DMS79 treated with DMSO at 0.1 percent for 48 hours (cell line): ENCODE data around the gene TMEM237.

Experiments
- DNase-seq: peaks from one replicate; lab custom pipeline; 2025; lab: John Stamatoyannopoulos, UW

TMEM237 gene

DNA sequence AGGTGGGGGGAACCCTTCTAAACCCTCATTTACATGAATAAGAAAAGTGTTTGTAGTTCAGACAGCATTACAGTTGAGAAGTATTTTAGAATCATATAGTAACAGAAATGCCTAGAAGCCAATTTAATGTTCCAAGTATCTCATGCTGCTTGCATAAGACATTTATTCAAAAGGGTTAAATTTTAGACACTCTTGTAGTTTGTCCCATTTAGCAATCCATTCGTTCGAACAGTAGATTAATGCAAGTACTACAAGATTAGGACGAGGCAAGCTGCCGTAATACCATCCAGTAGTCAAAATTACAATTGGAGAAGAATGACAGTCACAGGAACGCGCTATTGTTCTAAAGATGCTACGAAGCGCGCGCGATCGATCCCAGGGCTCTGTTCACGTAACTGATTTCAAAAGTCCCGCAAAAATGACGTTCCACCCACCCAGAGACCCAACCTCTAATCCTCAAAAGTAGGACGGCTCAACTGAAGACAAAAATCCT is 1.2 kb downstream of the TMEM237 start:
- DNase-seq: no peak

DNA sequence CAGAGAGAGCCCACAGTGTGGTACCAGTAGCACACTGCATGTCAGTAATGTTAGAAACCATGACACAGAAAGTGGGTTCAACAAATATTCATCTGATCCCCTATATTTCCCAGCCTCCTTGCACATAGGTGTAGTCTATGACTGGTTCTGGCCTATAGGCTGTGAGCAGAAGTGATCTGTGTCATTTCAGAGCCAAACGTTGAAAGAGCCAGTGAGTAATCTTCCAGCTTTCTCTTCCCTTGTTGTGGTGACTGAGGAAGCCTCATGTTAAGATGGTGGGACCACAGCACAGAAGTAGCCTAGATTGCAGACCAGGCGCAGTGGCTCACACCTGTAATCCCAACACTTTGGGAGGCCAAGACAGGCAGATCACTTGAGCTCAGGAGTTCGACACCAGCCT is 4.1 kb downstream of the TMEM237 start:
- no peak for DNase-seq

DNA sequence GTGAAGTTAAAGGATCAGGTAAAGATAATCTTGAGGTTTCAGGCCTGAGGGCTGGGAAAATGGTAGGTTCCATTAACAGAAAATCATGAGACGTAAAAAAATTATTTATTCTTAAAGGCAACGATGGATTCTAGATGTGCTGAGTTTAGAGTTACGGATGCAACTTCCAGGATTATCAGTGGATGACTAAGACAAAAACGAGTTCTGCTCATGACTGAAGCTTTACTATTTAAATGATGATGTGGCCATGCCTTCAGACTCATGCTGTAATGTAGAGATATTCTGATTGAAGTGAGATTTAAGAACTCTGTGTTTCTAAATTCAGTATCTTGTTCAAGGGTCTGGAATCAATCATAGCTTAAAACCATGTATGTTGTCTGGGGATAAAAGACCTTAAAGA is 5.0 kb downstream of the TMEM237 start:
- no peak for DNase-seq

DNA sequence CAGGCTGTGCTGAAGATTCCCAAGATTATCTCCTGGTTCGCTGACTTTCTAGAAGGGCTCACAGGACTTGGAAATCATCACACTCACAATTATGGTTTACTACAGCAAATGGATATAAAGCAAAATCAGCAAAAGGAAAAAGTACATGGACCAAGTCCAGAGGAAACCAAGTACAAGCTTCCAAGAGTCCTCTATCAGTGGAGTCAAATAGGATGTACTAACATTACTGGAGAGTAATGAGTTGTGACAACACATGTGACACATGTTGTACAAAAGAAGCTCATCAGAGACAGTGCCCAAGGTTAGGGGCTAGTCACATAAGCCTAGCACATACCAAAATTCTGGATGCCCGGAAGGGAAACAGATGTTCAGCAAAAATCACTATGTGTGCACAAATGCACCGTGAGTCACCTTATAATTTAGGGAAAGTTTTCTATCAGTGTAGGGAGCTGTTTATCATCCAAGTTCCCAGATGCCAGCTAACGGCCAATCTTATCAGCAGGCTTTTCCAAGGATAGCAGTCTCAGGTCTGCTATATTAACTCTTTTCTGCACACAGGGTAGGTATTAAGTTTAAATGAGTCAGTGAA is 9.5 kb downstream of the TMEM237 start:
- no peak for DNase-seq

DNA sequence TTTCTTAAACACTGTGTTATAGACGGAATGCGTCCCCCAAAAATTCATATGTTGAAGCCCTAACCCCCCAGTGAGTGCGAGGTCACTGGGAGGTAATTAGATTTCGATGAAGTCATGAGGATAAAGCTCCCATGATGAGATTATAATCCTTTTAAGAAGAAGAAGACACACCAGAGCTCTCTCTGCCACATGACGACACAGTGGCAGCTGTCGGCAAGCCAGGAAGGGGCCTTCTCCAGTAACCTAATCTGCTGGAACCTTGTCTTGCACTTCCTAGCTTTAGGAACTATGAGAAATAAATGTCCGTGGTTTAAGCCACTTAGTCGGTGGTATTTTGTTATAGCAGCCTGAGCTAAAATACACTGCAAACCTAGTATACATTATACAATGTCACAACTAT is 12.3 kb downstream of the TMEM237 start:
- no peak for DNase-seq

DNA sequence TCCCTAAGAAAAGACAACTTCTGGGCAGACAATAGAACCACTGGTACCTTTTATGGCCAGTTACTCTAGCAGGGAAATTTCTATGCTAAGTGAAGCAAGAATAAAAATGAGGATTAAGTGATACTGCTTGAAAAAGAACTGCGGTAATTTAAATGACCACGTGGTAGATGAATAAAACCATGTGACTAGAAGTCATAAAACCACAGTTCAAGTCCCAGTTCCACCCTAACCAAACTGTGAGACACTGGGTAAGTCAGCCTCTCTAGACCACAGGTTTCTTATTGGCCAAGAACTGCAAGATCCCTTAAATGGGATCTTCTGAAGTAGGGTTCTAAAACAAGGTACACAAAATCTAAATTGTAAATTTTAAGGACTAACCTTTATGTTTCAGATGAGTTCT is 12.7 kb downstream of the TMEM237 start:
- no peak for DNase-seq

DNA sequence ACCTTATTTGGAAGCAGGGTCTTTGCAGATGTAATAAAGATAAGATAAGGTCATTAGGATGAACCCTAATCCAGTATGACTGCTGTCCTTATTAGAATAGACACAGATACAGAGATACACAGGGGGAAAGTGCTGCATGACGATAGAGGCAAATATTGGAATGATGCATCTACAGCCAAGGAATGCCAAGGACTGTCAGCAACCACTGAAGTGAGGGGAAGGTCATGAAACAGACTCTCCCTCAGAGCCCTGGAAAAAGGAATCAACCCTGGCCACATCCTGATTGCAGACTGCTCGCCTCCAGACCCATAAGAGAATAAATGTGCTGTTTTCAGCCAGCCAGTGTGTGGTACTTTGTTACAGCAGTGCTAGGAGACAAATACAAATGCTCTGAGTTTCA is 14.8 kb downstream of the TMEM237 start:
- no peak for DNase-seq

DNA sequence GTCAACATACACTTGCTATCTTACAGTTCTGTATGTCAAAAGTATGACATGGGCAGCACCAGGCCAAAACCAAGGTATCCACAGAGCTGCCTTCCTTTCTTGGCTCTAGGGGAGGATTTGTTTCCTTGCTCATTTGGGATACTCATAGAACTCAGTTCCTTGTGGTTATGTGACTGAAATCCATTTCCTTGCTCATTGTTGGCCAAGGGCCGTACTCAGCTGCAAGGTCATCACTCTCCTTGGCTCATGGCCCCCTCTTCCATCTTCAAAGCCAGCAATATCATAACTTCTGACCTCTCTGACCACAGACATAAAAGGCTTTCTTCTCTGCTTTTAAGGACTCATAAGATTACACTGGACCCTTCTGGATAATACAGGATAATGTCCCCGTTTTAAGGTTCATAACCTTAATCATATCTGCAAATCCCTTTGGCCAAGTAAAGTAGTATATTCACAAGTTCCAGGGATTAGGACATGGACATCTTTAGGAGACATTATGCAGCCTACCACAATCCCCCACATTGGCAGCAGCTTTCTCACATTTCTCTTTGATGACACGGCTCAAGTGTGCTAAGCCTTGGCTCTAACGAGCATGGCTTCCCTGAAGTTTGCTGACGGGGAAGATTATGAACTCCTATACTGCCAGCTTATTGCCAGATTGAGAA is 20.9 kb downstream of the TMEM237 start:
- no peak for DNase-seq

DNA sequence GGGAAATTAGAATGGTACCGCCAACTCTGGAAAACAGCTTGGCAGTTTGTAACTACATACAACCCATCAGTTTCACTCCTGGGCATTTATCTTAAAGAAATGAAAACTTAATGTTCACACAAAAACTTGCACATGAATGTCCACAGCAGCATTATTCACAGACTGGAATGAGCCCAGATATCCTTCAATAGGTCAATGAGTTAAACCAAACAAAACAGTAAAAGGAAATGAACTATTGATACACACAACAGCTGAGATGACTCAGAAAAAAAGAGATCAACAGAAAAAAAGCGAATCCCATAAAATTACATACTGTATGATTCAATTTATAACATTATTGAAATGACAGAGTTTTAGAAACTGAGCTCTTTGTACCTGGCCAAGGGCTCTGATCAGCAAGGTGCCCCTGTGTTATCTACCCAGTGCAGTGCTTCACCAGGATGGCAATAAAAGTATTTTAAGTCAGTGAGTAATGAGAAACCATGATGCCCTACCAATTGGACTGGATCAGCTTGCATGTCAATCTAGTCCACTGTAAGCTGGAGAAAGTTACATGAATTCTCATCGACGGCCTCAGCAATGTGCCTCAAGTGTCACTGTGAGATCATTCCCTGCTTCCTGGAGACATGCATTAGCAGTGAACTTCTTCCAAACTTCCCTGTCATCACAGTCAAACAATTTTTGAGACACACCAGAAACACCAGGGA is 21.9 kb downstream of the TMEM237 start:
- DNase-seq: no peak

DNA sequence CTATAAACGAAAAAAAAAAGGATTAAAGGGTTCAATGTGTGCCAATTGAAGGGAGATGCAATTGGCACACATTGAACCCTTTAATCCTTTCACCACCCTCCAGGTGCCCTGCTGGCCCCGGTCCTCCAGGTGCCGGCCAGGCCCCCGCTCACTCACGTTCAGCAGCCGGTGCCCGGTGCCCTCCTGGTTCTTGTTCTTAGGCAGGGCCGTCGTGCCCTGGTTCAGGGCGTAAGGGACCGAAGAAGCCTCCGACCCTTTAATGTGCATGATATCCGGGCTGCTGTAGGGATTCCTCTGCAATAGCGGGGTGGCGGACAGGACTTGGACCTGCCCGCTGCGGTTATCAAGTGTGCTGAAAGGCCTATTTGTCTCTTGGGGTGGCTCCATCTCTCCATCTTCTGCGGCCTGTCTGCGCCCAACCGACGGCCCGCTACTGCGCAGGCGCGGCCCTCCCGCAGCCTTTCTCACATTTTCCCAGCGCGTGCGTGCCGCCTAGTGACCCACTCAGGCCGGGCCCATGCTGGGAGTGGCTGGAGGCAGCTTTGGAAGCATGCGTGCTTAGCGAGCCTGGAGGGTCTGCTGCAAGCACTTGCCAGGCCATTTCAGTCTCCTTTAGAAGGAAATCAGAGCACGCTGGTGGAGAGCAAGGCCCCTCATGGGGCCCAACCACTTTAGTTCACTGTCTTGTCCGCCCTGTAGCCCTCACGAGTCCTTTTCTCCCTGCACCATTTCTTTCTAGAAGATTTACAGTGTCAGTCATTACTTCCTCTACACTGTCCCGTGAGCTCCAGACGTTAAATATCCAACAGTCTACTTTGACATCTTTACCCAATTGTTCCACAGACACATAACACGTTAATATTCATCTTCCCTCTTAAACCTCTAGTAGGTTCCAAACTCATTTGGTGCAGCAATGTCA is 24.3 kb downstream of the TMEM237 start:
- no peak for DNase-seq

DNA sequence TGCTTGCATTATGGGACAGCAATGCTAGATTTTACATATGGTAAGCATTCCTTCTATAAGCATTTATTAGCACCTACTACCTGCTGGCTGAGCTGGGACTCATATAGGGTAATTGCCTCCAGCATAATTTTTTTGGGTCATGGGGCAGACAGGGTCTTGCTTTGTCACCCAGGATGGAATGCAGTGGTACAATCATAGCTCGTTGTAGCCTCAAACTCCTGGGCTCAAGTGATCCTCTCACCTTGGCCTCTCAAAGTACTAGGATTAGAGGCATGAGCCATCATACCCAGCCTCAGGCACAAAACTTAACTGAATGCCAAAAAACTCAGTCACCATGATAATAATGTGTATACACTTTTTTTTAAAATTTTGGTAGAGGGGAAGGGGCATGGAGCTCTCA is 35.3 kb downstream of the TMEM237 start:
- DNase-seq: no peak

DNA sequence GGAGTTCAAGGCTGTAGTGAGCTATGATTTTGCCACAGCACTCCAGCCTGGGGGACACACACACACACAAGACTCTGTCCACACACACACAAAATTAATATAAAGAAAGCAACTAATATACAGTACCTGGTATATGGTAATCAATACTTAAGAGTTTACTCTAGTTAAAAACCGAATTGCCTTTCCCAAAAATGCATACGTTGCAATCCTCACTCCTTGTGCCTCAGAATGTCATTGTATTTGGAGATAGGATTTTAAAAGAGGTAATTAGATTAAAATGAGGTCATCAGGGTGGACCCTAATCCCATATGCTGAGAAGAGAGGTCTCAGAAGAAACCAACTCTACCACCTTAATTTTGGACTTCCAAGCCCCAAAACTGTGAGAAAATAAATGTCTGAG is 35.7 kb downstream of the TMEM237 start:
- DNase-seq: no peak

DNA sequence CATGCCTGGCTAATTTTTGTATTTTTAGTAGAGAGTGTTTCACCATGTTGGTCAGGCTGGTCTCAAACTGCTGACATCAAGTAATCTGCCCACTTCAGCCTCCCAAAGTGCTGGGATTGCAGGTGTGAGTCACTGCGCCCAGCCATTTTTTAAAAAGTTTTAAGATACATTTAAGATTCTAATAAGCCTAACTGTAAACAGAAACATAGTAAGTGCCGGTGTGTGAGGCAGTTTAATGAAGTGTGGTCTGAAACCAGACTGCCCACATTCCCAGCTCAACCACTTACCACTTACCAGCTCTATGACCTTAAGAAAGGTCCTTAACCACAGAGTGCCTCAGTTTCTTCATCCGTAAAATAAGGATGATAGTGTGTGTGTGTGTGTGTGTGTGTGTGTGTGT is 42.4 kb downstream of the TMEM237 start:
- DNase-seq: no peak

DNA sequence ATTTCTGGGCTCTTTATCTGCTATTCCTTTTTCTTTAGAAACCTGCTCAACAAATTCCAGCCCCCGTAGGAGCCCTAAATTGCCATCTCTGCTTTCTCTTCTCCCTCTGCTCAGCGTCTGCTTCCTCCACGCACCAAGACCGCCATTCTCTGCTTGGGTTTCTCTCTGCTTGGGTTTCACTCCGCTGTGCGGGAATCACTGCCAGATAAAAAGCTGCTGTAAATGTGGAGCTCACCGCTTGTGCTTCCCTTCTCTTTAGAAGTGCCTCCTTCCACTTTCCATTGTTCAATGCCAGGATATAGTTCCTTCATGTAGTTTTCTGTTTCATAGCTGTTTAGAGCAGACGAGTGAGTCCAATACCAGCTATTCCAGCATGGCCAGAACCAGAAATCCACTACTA is 45.9 kb downstream of the TMEM237 start:
- no peak for DNase-seq

DNA sequence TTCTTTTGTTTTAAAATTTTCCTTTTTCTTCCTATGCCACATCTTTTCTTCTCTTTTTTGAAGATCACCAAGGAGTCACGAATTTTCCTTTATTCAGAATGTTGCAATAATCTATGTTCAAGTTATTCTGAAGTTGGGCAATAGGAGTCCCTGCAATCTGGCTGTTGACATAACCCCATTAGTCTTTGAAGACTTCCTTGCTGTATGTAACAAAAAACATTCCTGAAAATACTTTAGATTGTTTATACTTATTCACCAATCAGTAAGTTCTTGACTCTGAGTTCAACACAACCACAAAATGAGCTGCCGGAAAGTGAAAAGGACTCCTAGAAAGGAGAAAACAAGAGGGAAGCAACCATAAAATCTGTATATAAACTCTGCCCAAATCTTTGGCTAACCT is 62.8 kb downstream of the TMEM237 start:
- no peak for DNase-seq

DNA sequence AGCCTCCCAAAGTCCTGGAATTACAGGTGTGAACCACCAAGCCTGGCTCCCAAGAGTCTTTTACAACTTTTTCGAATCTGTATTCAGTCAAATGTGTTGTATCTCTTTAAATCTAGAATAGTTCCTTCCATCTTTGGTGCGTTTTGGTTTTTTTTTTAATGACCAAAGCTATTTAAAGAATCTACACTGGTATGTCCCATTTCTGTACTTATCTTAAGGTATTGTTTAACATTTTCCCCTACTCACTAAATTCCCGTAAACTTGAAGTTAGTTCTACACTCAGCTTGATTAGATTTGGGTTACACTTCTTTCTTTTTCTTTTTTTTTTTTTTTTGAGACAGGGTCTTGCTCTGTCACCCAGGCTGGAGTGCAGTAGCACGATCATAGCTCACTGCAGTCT is 63.8 kb downstream of the TMEM237 start:
- DNase-seq: no peak

DNA sequence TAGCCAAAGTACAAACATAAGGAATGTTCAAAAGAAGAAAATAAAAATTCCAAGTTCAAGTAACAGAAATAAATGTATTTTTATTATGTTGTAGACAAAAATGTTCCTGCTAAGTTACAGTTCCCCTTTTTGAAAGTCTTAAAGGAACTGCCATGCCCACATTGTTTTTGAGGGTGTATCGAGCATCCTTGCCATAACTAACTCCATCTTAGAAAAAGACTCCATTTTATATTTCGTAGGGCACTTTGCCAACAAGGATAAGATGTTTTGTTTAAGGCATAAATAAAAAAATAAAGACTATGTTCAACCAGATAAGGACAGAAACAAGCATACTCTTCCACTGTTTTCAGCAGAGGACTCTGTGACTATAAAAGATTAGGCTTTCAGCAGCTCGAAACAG is 67.3 kb downstream of the TMEM237 start:
- DNase-seq: no peak

DNA sequence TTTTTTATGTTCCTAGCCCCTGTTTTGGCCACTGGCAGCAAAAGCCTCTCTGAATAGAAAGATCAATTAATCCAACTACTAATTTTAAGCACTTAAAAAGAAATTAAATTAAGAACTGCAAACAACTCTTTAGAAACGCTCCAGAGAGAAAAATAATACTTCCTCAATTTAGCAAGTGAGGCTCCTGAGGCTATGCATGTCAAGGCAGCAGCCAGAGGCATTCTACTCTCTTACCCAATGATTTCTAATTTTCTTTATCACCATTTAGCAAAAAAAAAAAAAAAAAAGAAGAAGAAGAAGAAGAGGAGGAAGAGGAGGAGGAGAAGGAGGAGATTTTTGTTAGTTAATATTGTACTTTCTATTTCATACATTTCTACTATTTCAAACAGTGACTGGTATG is 68.5 kb downstream of the TMEM237 start:
- no peak for DNase-seq

DNA sequence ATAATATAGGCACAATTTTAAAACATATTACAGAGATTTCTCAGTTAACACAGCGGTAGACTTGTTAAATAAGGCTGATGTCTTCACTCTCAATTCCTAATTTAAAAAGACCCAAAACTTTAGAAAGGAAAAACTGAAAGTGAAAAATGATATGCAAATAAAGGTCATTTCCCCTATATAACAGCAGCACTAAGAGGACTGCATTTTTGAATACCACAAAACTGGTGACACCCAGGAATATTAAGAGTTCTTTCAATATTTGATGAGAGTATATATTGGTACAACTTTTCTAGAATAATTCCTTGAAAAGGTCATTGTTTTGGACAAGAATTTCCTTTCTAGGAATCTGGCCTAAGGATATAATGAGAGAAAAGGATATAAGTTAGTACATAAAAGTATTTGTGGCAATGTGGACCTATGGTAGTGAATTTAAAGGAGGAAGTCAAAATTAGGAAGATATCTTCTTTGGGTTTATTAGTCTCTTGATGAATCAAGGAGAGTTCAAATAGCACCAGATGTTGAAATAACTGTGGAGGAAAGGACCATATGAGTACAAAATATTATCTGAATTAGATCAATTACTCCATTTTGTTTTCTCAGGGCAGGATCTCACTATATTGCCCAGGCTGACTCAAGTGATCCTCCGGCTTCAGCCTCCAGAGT is 70.3 kb downstream of the TMEM237 start:
- DNase-seq: no peak
